NB4 (cell line): ENCODE measurements around the gene SH2B3.

Source experiments
- DNase-seq: peaks from one replicate; pipeline ENCODE4 v3.0.0; 2010; ENCODE audit warnings: low read depth
- H3K4me3 ChIP-seq: one replicate; pipeline ENCODE4 v1.5.1; 2011; ENCODE audit warnings: mild to moderate bottlenecking, low read depth, low read length, moderate library complexity
- CTCF ChIP-seq: IDR thresholded peaks from one replicate; pipeline ENCODE4 v1.5.1; 2012; ENCODE audit warnings: low read depth, low read length
- MYC ChIP-seq: IDR thresholded peaks from 2 replicates; pipeline ENCODE4 v1.6.1; 2011; ENCODE audit warnings: low read depth, low read length
- POLR2A ChIP-seq: IDR thresholded peaks from 2 replicates; pipeline ENCODE4 v1.6.1; 2011; ENCODE audit warnings: mild to moderate bottlenecking; ENCODE audit not compliant: insufficient read length; ENCODE audit errors: extremely low read depth
- TF ChIP-seq, protein P1 (sequence below): IDR thresholded peaks from 2 replicates; pipeline ENCODE4 v1.6.1; 2011; ENCODE audit warnings: low read depth, low read length

Gene SH2B3

DNA sequence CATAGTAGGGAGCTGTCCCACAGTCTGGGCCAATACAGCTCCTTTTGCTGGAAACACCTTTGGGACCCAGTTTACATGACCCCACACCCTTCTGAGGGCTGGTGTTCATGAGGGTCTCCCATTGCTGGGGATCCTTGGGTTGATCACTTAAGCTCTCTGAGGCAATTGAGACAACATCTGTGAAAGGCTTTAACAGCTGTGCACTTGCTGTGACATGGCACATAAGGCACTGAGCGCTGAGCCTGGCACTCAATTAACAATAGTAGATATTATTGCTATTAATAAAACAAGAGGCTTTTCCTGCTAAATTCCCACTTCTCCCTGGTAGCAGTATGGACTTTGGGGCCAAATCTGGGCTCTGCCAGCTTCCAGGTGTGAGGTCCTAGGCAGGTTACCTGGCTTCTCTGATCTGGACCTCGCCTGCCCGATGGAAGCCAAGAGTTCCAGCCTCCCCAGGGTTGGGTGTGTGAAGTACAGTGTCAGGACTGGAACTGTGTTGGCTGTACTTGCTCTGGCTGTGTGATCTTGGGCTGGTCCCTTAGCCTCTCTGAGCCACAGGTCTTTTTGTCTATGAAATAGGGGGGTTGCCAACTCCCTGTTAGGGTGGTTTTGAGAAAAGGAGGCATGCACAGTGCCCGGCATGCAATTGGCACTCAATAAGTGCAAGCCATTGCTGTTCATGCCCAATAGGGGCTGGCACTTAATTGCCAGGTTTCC, 3.1 kb downstream of the SH2B3 start:
- peak overlapping the region; percentile 93 for H3K4me3 ChIP-seq
- no peak for DNase-seq
- TF ChIP-seq, protein P1, sequence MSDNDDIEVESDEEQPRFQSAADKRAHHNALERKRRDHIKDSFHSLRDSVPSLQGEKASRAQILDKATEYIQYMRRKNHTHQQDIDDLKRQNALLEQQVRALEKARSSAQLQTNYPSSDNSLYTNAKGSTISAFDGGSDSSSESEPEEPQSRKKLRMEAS: no peak
- TF ChIP-seq MYC: no peak
- no peak for TF ChIP-seq POLR2A
- no peak for TF ChIP-seq CTCF

DNA sequence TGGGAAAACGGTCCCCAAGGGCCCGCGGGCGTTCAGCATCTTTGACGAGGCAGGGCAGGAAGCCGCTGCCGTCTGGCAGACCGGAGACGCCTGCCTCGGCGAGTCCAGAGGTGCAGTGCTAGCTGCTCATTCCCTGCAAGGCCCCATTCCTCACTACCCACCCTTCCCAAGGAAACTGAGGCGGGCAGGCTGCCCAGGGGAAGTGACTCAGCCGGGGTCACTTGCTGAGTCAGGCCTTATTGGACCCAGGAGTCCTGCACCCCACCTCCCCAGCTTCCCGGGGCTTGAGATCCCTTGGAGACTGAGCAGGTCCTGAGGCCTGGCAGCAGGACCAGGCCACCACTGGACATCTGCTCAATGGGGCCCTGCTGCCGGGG, 3.7 kb downstream of the SH2B3 start:
- no peak for TF ChIP-seq CTCF
- TF ChIP-seq, protein P1: no peak
- TF ChIP-seq MYC: no peak
- TF ChIP-seq POLR2A: no peak
- peak overlapping the region; percentile 93 for H3K4me3 ChIP-seq
- DNase-seq: peak; percentile 70

DNA sequence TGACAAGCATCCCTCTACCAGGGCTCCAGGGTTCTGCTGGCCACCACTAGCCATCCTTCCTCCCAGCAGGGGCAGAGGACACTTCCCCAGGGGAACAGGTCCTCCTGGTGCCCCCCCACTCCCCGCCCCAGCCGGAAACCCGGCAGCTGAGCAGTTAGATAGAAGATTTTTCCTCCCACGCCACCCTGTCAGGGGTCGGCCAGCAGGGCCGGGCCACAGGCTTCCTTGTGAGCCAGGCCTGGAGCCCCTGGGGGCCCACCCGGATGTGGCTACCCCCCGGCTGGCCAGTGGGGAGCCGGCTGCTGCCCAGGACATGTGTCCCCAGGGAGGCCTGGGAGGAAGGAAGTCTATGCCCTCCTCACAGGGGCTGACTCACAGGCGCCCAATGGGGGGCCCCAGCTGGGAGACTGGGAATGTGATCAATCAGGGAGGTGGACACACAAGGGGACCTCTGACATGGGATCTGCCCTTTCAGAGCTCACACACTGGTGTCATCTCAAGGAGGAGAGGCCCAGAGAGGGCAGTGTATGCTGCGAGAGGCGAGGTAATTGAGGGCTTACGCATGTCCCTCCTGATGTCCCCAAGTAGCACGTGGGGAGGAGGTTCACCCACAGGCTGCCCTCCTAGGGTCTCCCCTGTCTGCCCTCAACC, 4.2 kb downstream of the SH2B3 start:
- TF ChIP-seq, protein P1: peak; percentile 78; the same call in 1 of the 2 replicates
- TF ChIP-seq CTCF (no peak), MYC (peak; percentile 47; the same call in 1 of the 2 replicates), POLR2A (no peak)
- peak; percentile 100 for DNase-seq
- peak overlapping the region; percentile 93 for H3K4me3 ChIP-seq

- TF ChIP-seq POLR2A: no peak
- no peak for TF ChIP-seq MYC
- TF ChIP-seq, protein P1: no peak
- no peak for TF ChIP-seq CTCF
- DNase-seq: peak; percentile 45
- peak overlapping the region; percentile 52 for H3K4me3 ChIP-seq
These were observed 4.9 kb downstream of the SH2B3 start for GRCh38 chr12:111410431-111411184.

DNA sequence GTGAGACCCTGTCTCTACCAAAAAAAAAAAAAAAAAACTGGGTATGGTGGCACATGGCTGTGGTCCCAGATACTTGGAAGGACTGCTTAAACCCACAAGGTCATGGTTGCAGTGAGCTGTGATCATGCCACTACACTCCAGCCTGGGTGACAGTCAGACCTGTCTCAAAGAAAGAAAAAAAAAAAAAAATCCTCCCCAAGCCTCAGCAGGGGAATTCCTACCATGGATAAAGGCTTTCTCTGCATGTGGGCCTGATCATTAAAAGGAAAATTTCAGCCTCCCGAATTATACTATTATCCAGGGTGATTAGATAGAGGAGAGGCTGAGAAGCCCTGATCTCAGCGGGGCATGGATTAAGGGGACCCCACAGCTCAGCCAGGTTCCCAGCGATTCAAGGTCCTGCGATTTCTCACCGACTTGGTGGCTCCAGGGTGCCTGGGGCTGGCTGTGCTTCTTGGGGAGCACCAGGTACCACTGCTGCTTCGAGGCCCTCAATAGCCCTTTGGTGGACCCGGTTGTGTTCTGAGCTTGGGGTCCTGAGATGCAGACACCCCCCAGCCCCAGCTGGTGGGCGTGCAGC, 5.6 kb downstream of the SH2B3 start:
- no peak for TF ChIP-seq POLR2A
- no peak for TF ChIP-seq CTCF
- TF ChIP-seq, protein P1: no peak
- TF ChIP-seq MYC: no peak
- H3K4me3 ChIP-seq: peak overlapping the region; percentile 37
- DNase-seq: no peak
